ENCODE measurements around the gene CAMK1D.

Gene CAMK1D

DNA sequence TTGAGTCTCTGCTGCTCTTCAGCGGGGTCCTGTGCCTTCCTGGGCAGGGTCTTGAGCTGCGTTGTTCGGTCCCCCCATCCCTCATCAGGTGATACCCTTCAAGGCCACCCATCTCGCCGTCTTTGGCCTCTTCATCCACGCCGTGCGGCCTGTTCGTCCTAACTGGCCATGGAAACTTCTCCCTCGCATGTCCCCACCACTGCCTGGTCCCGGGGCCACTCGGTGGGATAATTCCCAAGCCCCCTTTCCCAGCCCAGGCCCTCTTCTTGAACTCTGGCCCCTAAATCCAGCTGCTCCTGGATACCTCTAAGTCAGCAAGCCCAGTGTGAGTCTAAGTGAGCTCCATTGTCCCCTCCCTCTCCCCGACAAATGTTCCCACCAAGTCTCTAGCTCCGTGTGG lies 74.5 kb downstream of the CAMK1D start:
- no peak overlapping the region for H3K27ac ChIP-seq
- TF ChIP-seq, protein P1, sequence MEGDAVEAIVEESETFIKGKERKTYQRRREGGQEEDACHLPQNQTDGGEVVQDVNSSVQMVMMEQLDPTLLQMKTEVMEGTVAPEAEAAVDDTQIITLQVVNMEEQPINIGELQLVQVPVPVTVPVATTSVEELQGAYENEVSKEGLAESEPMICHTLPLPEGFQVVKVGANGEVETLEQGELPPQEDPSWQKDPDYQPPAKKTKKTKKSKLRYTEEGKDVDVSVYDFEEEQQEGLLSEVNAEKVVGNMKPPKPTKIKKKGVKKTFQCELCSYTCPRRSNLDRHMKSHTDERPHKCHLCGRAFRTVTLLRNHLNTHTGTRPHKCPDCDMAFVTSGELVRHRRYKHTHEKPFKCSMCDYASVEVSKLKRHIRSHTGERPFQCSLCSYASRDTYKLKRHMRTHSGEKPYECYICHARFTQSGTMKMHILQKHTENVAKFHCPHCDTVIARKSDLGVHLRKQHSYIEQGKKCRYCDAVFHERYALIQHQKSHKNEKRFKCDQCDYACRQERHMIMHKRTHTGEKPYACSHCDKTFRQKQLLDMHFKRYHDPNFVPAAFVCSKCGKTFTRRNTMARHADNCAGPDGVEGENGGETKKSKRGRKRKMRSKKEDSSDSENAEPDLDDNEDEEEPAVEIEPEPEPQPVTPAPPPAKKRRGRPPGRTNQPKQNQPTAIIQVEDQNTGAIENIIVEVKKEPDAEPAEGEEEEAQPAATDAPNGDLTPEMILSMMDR (conservative IDR thresholded peaks at IDR 0.05), result no peak

DNA sequence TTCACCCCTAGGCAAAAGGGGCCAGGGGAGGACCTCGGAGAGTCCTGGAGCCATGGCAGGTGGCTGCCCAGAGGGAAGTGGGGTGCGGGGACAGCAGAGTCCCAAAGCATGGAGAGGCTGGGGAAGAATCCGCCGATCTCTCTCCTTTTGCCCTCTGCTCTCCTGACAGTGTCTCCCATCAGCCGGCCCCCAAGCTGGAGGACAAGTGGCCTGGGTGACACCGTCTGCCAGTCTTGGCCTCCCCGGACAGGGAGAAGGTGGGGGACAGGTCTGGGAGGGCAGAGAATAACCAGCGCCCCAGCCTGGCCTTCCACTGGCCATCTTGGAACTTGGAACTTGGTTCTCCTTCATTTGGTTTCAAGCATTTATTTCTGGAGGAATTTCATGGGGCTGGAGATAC lies 77.9 kb downstream of the CAMK1D start:
- H3K27ac ChIP-seq, result no peak overlapping the region
- TF ChIP-seq, protein P1 (conservative IDR thresholded peaks at IDR 0.05), result no peak

DNA sequence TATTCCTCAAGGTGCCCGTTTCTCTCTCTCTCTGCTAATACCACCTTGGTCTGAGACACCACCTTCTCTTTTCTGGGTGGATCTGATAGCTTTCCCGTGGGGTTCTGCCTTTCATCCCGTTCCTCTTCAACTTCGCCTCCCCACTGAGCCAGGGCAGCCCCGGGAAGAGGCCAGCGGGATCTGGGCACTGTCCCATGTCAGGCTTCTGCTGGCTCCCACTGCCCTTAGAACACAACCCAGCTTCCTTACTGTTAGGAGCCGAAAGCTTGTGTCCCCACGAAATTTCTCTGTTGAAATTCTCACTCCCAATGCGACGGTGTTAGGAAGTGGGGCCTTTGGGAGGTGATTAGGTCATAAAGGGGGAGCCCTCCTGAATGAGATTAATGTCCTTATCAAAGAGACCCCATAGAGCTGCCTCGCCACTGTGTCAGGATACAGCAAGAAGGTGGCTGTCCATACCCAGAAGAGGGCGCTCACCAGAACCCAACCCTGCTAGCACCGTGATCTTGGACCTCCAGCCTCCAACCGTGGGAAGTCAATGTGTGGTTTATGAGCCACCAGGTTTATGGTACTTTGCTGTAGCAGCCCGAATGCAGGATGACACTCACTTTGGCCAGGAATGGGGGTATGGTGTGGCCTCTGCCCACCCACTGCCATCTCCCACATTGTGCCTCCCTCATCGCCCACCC lies 79.2 kb downstream of the CAMK1D start:
- TF ChIP-seq, protein P1 (conservative IDR thresholded peaks at IDR 0.05), result no peak
- no peak overlapping the region for H3K27ac ChIP-seq

DNA sequence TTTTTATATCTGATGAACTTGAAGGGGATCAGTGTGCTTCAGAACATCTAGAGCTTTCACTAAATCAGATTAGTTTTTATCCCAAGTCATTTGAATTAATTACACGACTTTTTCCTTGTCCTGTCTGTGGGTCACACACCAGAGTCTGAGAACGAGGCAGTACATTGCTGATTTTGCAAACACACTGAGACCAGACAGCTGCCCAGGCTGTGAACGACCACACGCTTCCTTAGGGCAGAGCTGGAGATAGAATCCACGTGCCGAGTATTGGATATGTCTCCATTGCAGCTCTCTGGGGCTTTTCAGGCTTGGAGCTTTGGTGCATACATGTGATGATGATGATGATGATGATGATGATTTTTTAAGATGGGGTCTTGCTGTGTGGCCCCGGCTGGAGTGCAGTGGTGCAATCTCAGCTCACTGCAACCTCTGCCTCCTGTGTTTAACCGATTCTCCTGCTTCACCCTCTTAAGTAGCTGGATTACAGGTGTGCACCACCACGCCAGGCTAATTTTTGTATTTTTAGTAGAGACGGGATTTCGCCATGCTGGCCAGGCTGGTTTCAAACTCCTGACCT lies 81.1 kb downstream of the CAMK1D start:
- no peak overlapping the region for H3K27ac ChIP-seq
- TF ChIP-seq, protein P1 (conservative IDR thresholded peaks at IDR 0.05), result no peak

DNA sequence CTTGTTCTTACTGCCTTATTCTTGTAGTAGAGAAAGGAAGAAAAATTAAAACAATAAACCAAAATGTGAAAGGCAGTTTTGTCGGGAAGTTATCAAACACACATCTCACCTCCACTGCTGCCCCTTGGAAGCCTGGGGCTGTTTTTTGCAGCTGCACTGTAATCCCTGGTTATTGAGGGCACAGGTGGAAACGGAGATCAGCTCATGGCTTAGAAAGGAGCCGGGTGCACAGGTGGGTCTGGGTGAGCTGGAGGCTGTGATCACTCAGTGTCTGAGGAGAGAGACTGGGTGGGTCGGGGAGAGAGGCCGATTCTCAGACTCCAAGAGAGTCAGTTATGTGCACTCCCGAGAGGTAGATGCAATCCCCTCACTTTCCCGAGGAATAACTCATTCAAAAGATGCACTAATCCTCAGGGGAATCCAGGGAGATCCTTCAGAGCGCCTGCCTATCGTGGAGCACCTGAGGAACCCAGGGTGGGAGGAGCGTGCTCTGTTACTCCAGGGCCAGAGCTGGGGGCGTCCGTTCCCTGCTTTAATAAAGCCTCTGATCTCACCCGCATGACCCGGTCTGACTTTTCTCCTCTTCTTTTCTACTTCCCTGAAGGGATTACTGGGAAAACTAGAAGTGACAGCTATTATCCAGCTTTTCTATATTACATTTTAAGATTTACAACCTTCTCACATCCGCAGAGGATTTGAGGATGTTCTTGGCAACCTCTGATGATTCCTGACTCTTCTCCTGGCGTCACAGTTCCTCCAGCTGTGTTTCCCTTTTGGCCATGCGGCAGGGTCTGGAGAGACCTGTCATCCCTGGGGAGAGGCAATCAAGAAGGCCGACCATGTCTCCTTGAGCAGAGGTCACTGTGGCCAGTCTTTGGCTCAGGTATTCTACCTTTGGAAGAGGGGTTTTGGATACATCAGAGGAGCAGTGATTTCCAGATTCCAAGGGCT lies 82.1 kb downstream of the CAMK1D start:
- TF ChIP-seq, protein P1 (conservative IDR thresholded peaks at IDR 0.05), result no peak
- H3K27ac ChIP-seq, result no peak overlapping the region

DNA sequence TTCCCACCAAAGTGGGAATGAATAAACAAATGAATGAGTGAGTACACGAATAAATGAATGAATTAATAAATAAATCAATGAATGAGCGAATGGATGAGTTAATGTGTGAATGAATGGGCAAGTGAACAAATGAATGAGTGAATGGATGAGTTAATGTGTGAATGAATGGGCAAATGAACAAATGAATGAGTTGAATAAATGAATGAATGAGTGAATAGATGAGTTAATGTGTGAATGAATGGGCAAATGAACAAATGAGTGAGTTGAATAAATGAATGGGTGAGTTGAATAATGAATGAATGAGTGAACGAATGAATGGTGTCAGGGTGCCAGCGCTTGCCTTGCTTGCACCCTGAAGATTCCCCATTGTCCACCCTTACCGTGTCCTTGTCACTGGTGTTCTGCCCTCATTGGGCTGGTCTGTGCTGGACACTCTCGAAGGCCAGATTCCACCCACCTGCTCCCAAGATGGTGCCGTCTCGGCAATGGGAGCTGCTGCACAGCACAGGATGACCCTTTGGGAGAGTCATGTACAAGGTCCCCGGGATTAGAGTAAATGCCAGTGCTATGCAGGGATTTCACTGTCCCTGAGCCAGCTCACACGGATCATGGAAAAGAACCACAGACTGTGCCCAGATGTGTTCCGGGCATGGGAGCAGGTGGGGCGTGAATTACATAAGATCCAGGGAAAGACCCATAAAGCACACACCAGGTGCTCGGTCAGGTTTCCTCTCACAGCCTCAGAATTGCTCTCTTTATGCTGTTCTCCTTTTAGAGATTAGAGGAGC lies 83.2 kb downstream of the CAMK1D start:
- TF ChIP-seq, protein P1 (conservative IDR thresholded peaks at IDR 0.05), result no peak
- H3K27ac ChIP-seq, result peak overlapping the region; percentile 75

Measured in VCaP (cell line).